Anterior cingulate cortex (tissue), 58 donors: ENCODE measurements around the gene CLMN.
A peak's percentile ranks its signal among the peaks of the same experiment; 100 is the strongest.

Source experiments
- DNase-seq, 58 donors: peaks; one replicate each; lab custom pipeline; 2025; lab: John Stamatoyannopoulos, UW

CLMN gene

DNA sequence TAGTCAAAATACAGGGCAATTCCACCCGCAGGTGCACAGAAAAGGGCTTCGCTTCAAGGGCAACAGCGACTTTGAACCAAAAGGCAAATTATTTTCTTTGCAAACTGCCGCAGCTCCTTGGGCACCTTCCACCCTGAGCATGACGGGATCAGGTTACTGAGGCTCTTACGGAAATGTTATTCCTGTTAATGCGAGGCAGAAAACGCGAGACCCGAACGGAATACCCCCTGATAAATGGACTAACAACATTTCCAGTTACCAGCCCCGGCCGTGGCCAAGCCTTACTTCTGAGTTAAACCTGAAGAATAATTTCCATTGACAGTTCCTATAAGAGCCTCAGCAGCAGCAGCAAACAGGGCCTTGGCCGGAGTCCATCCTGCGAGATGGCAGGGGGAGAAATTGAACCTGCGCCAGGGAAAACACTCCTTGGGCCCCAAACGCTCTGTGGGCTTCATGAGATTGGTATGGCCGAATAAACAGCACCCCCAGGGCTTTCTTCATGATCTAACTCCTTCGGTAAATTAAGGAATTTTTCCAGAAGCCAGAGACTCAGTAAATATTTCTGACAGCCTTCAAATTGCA lies 92.3 kb downstream of the CLMN start:
- DNase-seq, result peak in 2 of 58 donors; percentile 20 to 46

DNA sequence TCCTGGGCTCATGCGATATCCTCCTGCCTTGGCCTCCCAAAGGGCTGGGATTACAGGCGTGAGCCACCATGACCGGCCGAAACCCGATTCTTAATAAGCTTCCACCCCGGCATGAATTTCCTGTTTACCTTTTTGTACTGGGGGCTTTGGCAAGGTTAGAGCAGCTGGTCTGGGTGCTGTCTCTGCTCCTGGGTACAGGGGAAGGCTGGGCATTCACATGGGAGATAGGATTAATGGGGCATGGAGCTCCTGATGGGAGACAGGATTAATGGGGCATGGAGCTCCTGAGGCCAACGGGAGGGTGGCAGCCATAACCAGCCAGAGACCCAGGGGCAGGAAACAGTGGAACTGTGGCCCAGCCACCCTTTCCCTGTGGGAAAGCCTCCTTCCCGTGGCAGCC lies 92.9 kb downstream of the CLMN start:
- no peak for DNase-seq

DNA sequence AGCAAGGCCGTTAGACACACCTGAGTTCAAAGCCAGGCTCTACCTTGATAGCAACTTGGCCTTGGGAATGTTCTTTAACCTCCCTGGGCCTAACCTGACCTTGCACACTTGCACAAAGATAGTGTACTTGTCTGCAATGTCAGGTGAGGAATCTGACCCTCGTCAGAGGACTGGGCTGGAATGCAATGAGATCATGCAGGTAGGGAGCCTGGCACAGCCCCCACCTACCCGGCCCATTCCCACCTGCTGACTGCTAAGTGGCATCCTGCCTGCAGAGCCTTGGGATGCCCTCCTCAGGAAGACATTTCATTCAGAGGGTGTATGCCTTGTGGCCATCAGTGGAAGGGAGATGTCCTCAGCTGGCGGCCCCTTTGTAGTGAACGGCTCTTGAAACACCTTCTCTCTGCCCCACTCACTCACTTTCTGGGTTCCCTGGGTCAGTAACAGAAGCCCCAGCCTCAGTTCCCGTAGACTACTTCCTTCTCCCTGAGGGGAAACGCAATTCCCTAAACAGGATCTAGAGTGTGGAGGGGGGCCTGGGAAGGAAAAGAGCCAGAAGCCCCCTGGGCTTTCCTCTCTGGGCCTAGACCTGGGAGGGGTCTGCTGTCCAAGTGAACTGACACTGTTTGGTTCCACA lies 94.3 kb downstream of the CLMN start:
- DNase-seq, result no peak

DNA sequence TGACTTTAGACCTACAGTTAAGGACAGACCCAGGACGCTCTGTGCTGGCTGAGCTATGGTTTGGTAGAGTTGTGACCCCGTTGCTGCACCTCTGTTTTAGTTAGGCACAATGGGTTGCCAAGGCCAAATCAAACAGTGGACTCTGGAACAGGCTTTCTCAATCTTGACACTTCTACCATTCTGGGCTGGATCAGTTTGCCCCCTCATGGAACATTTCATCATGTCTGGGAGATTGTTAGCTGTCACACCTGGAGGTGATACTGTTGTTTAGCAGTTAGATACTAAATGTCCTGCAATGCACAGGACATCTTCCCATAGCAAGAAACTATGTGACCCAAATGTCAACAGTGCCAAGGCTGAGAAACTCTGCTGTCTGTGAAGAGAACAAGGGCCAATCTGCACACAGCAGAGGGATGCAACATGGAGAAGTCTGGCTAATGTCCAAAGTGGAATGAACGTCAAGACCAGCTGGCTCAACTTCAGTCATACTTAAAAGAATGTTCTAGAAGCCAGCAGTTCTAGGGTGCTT lies 96.8 kb downstream of the CLMN start:
- DNase-seq, result peak in 3 of 58 donors; percentile 15 to 48 (median 27)

DNA sequence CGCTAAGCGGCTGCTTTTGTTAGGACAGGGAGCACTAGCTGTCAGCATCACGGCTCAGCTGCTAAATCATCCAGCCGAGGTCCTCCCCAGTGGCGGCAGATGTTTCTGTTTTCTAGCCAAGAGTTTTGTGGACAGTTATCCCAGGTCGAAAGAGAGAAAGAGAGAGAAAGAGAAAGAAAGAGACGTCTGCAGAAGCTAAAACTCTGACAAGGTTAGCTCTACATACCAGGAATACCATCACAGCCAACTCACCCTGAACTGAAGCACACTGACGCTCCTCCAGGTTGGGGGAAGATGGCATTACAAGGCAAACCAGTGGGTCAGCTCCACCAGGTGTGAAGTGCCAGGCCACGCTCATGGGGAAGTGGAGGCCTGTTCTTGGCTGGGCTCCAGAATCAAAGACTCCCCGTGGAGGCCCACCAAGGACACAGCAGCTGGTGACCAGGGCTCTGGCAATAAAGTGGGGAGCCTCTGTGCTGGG lies 97.5 kb downstream of the CLMN start:
- no peak for DNase-seq

DNA sequence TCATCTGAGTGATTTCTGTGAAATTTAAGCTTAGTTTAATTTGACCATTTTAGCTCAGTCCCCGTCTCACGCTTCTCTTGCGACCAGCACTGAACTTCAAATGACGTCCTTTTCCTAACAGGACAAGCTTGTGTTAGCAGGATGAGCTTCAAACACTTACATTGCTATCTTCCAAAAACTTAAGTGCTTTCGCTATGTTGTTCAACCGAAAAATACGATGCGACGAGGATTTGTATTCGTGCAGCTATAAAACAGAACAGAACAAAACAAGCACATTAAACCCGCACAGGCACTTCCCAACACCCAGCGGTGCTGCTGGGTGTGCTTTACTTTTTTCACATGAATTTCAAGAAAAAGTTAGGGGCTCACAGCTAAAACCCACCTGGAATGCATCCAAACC lies 98.2 kb downstream of the CLMN start:
- no peak for DNase-seq

DNA sequence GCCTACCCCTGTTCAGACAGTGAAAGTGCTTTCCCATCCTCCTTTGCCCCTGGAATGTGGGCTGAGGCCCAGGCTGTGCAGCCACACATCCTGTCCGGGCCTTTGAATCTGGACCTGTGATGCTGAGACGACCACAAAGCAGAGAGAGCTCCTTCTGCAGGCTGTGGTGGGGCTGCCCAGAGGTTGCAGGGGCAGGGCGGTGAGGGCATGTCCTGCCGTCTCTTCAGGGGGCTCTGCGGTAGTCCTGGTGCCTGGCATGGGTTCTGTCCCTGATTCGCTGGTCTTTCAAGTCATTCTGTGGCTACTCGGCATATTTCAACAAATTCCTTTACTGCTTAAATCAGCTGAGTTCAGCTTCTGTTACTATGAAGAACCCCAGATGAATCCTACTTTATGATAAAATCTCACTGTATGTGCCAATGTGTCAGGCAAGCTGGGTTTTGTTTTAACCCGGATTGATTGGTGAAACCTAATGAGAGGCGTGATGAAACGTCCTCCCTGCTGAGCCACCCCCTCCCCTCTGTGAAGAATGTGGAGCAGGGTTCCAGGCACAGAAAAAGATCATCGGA lies 99.0 kb downstream of the CLMN start:
- no peak for DNase-seq

DNA sequence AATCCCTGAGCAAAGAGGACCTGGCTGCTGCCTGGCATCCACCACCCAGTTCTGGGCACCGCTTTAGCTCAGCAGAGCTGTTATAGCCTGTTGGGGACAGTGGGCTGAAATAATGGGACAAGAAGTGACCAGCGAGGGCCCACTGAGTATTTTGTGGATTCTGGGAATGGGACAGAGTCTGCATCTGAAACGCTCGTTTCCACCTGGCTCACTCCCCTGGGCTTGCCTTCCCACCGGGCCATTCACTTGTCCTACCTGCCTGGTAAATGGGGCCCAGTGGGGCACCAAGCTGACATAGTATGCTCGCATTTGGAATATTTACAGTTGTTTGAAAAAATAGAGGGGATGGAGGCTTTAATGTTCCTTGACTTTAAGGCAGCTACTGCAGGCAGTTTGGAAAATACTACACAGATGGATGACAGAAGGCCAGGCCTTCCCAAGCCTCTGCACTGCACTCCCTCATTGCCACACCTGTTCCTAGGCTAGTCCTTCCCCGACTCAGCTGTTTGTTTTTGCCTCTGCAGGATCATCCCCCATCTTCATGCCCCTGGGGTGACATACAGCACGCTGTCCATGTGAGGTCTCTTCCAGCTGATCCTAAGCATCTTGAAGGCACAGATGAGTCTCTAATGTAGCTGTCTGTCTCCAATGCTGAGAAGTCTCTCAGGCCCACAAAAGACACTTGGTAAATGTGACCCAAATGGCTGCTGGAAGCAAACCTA lies 101.1 kb downstream of the CLMN start:
- no peak for DNase-seq

DNA sequence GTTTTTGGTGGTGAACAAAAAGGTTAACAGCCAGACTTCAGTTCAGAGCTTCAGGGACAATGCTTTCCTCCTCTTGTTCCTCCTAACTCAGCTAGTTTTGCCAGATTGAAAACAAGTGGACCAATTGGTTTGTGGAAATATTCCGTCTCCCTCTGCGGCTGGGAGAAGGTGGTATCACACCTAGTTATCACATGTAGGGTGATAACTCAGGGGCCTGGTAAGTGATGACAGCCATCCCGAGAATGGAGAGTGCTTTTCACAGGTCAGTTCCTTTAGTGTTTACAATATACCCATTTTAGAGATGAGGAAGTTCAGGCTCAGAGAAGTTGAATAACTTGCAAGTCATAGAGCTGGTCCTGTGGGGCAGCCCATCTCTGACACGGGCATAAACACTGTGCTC lies 101.7 kb downstream of the CLMN start:
- DNase-seq, result no peak

DNA sequence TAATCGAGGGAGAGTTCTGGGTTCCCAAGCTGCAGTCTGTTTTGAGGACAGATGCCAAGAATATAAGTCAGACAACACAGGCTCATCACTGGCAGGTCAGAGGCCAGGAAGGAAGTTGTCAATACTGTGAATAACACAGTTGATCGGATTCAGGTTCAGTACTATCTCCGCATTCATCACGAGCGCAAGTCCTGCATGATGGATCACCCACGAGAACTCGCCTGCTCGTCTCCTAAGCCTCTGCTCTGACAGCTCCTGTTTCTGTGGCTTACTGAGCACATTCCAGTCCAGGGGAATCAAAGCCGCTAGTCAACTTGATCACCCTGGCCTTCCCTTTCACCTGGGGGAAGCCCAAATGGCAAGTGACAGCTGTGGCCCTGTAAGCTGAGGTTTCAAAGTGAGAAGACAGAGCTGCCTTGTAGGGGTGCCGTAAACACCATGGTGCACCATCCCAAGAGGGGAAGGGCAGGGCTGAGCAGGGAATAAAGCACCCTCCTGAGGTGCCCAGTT lies 102.3 kb downstream of the CLMN start:
- DNase-seq, result no peak

DNA sequence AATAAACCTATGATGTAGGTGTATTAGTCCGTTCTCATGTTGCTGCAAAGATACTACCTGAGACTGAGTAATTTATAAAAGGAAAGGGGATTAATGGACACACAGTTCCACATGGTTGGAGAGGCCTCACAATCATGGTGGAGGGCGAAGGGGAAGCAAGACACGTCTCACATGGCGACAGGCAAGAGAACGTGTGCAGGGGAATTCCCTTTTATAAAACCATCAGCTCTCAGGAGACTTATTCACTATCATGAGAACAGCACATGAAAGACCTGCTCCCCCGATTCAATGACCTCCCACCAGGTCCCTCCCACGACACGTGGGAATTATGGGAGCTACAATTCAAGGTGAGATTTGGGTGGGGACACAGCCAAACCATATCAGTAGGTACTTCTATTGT lies 103.7 kb downstream of the CLMN start:
- no peak for DNase-seq

DNA sequence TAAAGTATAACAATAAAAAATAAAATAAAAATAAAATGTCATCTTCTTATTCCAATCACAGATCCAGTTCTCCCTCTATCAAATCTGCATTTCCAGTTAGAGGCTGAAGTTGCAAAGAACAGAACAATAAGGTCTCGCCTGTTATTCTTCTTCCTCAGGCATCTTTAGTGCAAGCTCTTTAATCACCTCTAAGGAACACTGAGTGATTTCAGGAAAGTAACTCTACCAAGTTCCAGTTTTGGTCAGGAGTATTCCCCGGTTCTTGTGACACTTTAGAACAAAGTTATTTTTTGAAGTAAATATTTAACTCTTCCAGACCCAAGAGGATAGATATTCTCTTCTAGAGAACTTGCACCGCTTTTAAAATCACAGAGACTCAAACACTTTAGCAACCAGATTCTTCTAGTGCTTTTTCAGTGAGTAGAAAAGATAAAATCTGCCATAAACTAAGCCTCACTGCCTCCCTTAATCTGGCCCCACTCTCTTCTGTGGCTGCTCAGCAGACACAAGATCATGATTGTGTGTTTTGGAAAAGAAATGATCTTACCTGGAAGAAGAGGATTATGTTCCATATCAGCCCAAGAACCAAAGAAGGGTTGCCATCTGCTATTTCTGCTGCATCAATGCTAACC lies 104.5 kb downstream of the CLMN start:
- no peak for DNase-seq

DNA sequence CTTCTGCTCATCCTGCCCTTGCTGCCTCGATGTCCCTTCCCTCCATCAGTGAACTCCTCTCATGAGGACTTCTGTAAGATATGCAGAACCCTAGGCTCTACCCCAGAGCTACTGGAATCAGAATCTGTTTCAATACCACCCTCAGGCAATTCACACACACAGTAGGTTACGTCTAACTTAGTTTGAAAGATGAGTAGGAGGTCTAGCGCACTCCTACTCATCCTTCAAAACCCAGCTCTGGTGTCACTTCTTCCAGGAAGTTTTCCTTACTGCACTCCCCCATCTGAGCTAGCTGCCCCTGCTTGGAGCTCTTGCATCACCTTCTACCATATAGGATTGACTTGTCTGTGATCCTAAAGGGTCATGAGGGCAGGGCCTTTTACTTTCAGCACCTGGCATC lies 105.9 kb downstream of the CLMN start:
- no peak for DNase-seq

DNA sequence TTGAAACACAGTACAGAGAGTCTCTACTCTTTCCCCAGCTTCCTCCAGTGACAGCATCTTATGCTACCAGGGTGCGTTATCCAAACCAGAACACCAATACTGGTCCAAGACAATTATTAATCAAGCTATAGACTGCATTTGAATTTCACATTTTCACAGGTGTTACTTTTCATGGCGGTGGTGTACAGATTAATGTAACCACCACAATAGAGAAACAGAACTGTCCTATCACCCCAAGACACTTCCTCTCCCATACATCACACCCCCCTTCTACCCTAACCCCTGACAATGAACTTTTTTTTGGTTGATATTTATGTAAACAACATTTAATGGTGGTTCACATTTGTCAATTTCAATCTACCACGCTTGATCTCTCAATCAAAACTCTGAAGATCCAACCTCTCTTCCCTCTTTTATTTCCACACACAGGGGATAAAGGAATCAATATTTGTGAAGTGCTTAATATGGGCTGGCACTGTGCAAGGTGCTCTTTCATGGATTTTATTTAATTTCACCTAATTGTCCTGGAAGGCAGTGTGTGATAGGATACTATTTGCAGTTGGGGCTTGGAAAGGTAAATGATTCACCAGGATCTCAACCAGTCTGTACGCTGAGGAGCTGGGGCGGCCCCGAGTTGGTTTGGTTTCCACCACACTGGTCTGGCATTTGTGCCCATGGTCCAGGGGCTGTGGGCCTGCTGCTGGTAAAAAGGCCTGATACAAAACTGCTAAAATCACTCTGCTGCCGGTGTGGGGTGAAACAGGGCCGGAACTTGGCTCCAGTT lies 107.8 kb downstream of the CLMN start:
- no peak for DNase-seq

DNA sequence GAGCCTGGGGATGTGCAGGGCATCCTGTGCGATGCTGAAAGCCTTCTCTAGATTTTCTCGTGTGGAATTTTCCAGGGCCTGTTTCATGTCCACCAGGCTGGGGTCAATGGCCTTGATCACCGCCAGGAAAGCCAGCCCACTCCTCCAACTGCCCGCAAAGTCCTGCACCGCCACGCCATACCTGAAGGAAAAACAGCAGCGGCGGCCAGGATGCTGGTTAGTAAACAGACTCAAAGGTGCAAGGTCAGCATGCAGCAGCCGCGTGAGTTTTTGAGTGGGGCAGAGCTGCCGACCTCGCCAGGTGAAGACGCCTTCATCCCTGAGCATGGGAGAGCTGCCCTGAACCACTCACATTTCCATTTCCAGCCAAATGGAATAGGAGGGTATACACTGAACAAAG lies 109.0 kb downstream of the CLMN start:
- no peak for DNase-seq

DNA sequence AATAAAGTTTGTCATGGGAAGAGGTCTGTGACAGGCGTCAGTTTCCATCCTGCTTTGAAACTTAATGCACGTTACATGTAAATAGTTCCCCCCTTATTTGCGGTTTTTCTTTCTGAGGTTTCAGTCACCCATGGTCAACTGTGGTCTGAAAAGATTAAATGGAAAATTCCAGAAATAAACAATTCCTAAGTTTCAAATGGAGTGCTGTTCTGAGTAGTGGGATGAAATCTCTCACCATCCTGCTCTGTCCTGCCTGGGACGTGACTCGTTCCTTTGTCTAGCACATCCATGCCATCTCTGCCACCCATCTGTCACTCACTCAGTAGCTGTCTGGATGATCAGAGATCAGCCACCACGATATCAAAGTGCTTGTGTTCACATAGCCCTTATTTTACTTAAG lies 111.1 kb downstream of the CLMN start:
- DNase-seq, result no peak

DNA sequence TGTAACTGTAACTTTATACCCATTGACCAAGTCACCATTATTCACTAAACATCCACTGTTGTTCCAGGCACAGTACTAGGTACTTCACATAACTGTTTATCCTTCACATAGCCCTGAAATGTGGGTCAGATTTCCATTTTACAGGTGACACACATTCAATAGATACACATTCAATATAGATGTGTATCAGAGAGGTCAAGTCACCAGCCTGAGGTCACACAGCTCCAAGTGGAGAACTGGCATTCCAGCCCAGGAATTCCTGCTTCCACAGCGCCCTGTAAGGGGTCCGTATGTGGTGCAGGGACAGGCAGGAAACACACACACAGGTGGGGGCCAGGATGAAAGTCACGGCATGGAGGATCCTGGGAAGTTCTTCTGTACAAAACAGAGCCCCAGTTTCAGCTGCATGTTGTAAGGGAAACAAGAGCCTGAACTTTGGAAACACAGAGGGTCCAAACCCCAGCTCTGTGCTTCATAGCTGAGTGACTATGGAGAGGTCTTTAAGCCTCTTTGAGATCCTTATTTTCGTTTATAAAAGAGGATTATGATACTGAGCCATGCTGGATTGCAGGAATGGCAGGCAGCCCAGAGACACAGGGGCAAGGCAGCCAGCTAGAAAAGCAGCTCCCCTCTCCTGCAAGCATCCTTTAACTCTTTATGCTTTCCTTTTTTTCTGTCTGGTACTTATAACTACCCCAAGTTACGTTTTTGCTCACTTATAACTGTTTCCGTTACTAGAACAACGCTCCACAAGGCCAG lies 112.1 kb downstream of the CLMN start:
- no peak for DNase-seq

DNA sequence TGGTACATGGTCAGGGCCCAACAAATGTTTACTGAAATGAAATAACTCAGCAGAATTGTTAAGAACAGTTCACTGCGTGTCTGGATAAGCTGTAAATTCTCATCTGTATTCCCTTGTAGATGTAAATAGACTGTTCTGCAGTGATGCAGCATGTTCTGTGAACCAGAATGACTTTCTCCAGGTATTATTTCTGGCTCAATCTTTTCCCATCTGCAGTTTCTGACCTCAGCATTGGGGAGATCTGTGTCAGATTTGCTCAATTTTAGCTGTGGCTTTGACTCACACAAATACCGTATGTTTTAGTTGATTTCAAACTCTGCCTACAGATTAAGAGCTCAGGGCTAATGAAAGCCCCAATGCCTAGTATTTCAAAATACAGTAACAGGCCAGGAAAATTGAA lies 113.2 kb downstream of the CLMN start:
- DNase-seq, result no peak

DNA sequence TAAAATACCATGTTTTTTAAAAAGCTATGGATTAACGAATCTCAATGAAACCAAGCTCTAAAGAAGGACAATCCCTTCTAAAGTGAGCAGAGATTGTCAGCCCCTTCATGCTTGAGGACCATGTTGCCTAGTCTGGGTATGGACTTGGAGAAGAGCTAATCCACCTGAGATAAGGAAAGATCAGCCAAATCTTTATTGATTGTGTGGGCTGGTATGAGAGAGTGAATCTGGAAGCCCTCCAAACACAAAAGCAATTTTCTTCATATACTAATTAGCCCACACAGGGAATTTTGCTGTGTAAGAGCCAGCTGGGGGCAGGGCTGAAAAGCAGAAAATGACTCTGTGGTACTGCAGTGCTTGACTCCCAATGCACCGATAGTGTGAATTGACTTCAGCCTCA lies 115.0 kb downstream of the CLMN start:
- no peak for DNase-seq
